ENCODE data around the gene UAP1L1.

DNA sequence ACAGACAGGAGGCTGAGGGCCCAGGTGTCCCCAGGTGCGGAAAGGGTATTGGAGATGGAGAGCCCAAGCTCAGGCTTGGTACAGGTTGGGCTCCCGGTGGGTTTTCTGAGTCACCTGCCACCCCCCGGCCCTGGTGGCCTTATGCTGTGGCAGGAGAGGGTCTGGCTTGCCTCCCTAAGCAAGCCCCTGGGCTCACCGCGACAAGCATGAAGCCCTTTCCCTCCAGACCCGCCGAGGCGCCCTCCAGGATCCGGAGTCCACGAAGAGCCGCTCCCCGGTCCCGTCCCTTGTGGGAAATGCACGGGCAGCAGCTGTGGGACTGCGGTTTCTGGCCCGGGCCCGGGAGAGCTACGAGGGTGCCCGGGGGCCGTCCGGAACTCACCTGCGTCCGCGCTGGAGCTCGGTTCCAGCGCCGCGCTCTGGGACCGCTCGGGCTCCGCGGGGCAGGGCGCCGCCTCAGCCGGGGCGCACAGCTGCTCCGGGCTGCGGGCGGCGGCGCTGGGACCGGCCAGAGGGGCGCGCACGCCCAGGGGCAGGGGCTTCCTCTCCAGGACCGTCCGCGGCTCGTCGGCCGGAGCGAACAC, 7.7 kb upstream of the UAP1L1 start:
- TF ChIP-seq CTCF (IDR thresholded peaks at IDR 0.05; ENCODE audit: low read length) (no peak), EZH2phosphoT487 (IDR thresholded peaks at IDR 0.05; ENCODE audit: low read length) (no peak), EZH2 (optimal IDR thresholded peaks at IDR 0.05; ENCODE audit: low read depth, low read length) (no peak)
